Measurements from ENCODE around the gene ZFHX3. TPM values are rescaled to one million over a fixed set of nuclear protein-coding genes. Genes with fewer than 3 reads are reported as not detected.

ZFHX3 gene
- total and polyA plus RNA-seq, 2 donors (not counting 1 experiment from before 2014, with no cell fraction given), result 0.54 to 6.6 TPM

- Histone ChIP-seq H3K4me1 (ENCODE audit: control insufficient read depth in 2 of 2, insufficient read depth in 2 of 2, low read length in 2 of 2) (no peaks in the 10 kb centered on the region), H2AFZ (ENCODE audit: insufficient read depth, low read depth, low read length, poor library complexity, severe bottlenecking) (no peak overlapping the region), H3K27ac (ENCODE audit: low read length in 2 of 2) (no peak overlapping the region), H3K79me2 (ENCODE audit: control insufficient read depth, insufficient read depth, low read length) (no peaks in the 10 kb centered on the region), H3K9me3 (ENCODE audit: control extremely low read depth in 1 of 3, control insufficient read depth in 2 of 3, insufficient read depth in 1 of 3, low read length in 2 of 3) (no peaks in the 10 kb centered on the region), H3K36me3 (replicated peaks in 1 of 2; ENCODE audit: control extremely low read depth in 1 of 2, control insufficient read depth in 1 of 2, extremely low read depth in 1 of 2, insufficient read depth in 2 of 2, low read length in 1 of 2) (no peaks in the 10 kb centered on the region), H3K9ac (ENCODE audit: low read length) (no peak overlapping the region), H3K4me3 (ENCODE audit: control extremely low read depth in 1 of 5, extremely low read depth in 1 of 5, insufficient read depth in 1 of 5, low read depth in 2 of 5, low read length in 4 of 5) (no peak overlapping the region), H3K4me2 (replicated peaks; ENCODE audit: low read depth, low read length, poor library complexity, severe bottlenecking) (no peak overlapping the region), H3K27me3 (replicated peaks in 1 of 4; ENCODE audit: control extremely low read depth in 1 of 4, control insufficient read depth in 3 of 4, insufficient read depth in 4 of 4, low read length in 3 of 4) (no peaks in the 10 kb centered on the region), H4K20me1 (ENCODE audit: control insufficient read depth, insufficient read depth, low read length, poor library complexity, severe bottlenecking) (no peaks in the 10 kb centered on the region)
- intact Hi-C loops (cut with micrococcal nuclease), result no loop called here
- no peaks in the 10 kb centered on the region for H3K27me3 Mint-ChIP-seq
- POLR2A ChIA-PET, result no interaction called here
- no peak for TF ChIP-seq EZH2 (IDR thresholded peaks at IDR 0.05; ENCODE audit: borderline replicate concordance, insufficient read depth, low read depth, low read length, poor library complexity, severe bottlenecking)
- no peak for TF ChIP-seq CTCF (IDR thresholded peaks at IDR 0.05)
- no peak overlapping the region for H3K4me3 Mint-ChIP-seq
- H3K27ac Mint-ChIP-seq, result no peak overlapping the region
- CTCF ChIA-PET, result no interaction called here
- DNase-seq, result no peak
- WGBS (ENCODE audit: insufficient coverage), result 87% methylated on average over 10 of the region's 14 CpGs
- no peak for ATAC-seq (ENCODE audit: low read depth)
- H3K9me3 Mint-ChIP-seq (ENCODE audit: insufficient read depth), result no peaks in the 10 kb centered on the region
- H3K4me1 Mint-ChIP-seq, result no peaks in the 10 kb centered on the region
Observed at GRCh38 chr16:72860726-72861562, 187.0 kb downstream of the ZFHX3 start.

DNA sequence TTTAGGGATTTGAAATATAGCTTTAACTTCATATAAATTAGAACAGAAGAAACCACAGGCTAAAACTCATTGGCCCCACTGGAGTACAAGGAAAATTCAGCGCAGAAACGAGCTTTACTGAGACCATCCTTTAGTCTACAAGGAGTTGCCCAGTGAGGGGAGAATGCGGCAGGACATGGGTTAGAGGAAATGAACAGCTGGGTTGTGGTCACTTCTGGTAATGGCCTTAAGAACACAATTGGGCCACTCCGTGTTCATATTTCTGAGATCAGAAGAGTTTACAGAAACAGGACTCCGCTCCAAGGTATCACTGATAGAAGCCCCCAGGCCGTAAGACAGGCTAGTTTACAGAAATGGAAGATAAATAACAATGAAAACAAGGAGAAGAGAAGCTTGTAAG is 188.3 kb downstream of the ZFHX3 start:
- Histone ChIP-seq H3K27me3 (replicated peaks in 1 of 4; ENCODE audit: control extremely low read depth in 1 of 4, control insufficient read depth in 3 of 4, insufficient read depth in 4 of 4, low read length in 3 of 4) (no peaks in the 10 kb centered on the region), H3K79me2 (ENCODE audit: control insufficient read depth, insufficient read depth, low read length) (no peaks in the 10 kb centered on the region), H2AFZ (ENCODE audit: insufficient read depth, low read depth, low read length, poor library complexity, severe bottlenecking) (no peak overlapping the region), H3K27ac (ENCODE audit: low read length in 2 of 2) (no peak overlapping the region), H4K20me1 (ENCODE audit: control insufficient read depth, insufficient read depth, low read length, poor library complexity, severe bottlenecking) (no peaks in the 10 kb centered on the region), H3K9ac (ENCODE audit: low read length) (no peak overlapping the region), H3K4me2 (replicated peaks; ENCODE audit: low read depth, low read length, poor library complexity, severe bottlenecking) (no peak overlapping the region), H3K4me3 (ENCODE audit: control extremely low read depth in 1 of 5, extremely low read depth in 1 of 5, insufficient read depth in 1 of 5, low read depth in 2 of 5, low read length in 4 of 5) (no peak overlapping the region), H3K9me3 (ENCODE audit: control extremely low read depth in 1 of 3, control insufficient read depth in 2 of 3, insufficient read depth in 1 of 3, low read length in 2 of 3) (no peaks in the 10 kb centered on the region), H3K36me3 (replicated peaks in 1 of 2; ENCODE audit: control extremely low read depth in 1 of 2, control insufficient read depth in 1 of 2, extremely low read depth in 1 of 2, insufficient read depth in 2 of 2, low read length in 1 of 2) (no peaks in the 10 kb centered on the region), H3K4me1 (ENCODE audit: control insufficient read depth in 2 of 2, insufficient read depth in 2 of 2, low read length in 2 of 2) (no peaks in the 10 kb centered on the region)
- Mint-ChIP-seq H3K27me3 (no peaks in the 10 kb centered on the region), H3K4me1 (no peaks in the 10 kb centered on the region), H3K4me3 (no peak overlapping the region), H3K27ac (no peak overlapping the region), H3K9me3 (ENCODE audit: insufficient read depth) (no peaks in the 10 kb centered on the region)
- no peak for ATAC-seq (ENCODE audit: low read depth)
- WGBS (ENCODE audit: insufficient coverage), result 94% methylated on average over 6 of the region's 6 CpGs
- ChIA-PET CTCF (interaction anchor here (0.6 to 1.0 kb wide), 2 partner anchors 11 to 167 kb away, joined by 3 read pairs; no protein-coding TSS in a partner anchor), POLR2A (no interaction called here)
- intact Hi-C loops (cut with micrococcal nuclease), result no loop called here
- no peak for DNase-seq
- no peak for TF ChIP-seq CTCF (IDR thresholded peaks at IDR 0.05)
- TF ChIP-seq EZH2 (IDR thresholded peaks at IDR 0.05; ENCODE audit: borderline replicate concordance, insufficient read depth, low read depth, low read length, poor library complexity, severe bottlenecking), result no peak

All from B cell (primary cell).